ENCODE data around the gene FCN3.
A peak's percentile ranks its signal among the peaks of the same experiment; 100 is the strongest.

FCN3 gene

DNA sequence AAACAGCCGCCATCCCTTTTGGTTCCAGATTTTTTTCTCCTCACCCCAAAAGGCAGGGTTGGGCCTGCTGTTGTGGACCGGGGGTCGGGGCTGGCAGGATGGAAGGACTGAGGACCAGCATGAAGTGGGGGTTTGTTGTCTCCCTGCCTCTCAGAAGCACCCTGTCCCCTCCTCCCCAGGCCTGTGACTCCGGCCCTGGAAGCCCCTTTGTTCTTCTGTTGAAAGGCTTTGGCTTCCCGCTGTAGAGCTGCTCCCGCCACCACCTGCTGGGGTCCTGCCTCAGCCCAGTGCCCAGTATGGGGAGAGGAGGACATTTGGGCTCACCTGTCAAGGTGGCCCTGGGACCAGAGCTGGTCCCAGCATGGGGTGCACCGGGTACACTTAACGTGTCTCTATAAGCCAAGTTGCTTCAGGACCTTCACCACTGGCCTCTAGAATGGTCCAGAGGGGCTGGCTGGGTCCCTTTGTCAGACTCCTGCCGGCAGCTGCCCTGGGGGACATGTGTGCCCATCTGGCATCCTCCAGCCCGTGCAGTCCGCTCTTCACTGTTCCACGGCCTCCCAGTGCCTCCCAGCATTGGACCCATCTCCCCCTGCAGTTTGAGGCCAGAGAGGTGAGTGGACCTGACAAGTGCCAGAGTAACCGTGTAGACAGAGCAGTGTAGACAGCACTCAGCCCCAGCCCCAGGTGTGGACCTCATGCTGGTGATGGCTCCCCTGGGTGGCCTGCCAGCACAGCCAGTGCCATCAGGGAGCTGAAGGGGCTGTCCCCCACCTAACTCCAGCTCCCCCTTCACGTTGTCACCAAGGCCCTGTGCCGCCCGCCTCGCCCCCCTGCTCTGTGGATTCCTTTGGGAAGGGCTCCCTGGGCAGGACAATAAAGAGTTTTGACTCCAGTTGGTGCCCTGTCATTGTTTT is 38.9 kb downstream of the FCN3 start:
- no peak for DNase-seq

DNA sequence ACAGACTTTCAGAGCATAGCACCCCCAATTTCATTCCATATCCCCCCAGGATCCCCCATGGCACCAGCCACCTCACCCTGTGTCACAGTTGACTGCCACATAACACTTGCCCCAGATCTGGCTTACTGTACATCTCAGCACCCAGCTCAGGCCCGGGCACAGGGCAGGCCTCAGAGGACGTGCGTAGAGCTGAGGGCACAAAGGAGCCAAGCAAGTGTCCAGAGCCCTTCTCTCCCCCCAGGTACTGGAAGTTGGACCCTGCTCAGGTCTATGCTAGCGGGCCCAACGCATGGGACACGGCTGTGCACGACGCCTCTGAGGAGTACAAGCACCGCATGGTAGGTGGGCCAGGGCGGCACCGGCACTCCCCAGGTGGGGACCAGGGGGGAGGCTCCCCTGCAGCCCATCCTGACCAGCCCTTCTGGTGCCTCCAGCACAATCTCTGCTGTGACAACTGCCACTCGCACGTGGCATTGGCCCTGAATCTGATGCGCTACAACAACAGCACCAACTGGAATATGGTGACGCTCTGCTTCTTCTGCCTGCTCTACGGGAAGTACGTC is 40.8 kb downstream of the FCN3 start:
- no peak for DNase-seq

DNA sequence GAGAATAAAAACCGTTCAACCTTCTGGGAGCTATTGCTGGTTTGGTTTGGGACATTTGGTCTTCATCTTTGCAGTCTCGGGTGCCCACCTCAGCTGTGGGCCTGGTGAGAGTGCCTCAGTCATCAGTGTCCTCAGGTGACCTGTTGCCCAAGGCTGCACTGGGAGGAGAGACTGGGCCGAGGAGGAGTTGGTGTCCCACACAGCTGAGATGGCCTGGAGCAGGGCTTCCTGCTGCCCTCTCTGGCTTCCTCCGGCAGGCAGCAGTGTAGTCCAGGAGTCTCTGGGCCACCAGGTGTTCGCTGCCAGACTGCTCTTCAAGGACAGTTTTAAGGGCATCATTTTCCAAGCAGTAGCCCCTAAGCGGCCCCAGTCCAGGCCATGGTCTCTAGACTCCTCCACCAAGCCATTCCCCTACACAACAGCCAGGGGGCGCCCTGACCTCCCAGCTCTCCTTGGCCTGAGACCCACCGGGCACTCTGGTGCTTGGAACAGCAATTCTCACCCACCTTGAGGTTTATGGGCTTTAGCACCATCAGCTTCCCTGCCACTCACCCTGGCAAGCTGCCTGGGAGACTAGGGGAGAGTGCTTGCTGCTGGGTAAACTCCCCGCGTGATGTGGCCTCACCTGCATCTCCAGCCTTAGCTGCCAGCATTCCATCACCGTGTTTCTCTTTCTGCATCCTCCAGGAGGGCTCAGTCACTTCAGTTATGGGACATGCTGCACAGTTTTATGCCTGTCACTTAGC is 41.9 kb downstream of the FCN3 start:
- DNase-seq, result no peak

DNA sequence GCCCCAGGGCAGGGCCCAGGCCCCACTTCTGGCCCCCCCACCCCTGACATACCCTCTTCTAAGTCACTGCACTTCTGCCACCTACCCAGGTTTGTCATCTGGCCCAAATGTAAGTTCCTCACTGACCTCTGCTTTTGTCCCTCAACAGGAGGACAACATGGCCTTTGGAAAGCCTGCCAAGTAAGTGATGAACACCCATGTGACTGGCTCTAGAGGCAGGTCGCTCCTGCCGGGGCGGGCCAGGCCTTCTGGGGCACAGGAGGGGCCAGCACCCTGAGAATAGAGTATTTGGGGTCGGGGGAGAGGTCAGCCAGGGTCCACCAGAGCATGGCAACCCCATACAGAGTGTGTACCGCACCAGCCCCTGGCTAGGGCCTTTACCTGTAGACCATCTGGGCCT is 42.7 kb downstream of the FCN3 start:
- no peak for DNase-seq

DNA sequence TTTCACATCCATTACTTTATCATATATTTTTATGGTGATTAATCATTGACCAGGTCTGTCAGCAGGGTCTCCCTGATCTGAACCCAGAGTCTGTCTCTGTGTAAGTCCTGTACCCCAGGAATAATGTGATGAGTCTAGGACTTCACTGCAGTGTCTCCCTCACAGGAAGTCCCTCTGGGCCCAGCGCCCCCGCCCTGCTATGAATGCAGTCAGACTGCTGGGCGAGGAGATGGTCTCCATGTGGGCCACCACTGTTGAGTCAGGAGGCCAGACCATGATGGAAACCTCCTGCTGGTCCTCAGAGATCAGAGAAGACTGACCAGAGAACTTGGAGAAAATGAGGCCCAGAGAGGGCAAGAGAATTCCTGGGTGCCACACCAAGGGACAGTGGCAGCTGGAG is 43.2 kb downstream of the FCN3 start:
- DNase-seq, result no peak

DNA sequence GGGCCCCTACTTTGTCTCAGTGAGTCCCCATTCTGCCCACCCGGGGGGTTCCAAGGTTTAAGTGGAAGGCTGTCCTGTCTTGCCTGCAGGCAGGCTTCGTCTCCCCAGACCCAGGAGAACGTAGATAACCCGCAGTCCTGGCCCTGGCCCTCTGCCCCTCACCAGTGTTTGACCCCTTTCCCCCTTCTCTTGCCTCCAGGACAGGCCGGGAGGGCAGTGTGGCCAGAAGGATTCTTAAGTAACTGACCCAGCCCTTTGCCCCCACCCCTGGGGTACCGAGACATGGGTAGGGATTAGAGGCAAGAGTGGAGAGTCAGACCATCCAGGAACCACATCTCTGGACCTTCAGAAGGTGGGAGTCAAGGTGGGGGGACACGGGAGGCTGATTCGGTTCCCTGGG is 43.8 kb downstream of the FCN3 start:
- no peak for DNase-seq

DNA sequence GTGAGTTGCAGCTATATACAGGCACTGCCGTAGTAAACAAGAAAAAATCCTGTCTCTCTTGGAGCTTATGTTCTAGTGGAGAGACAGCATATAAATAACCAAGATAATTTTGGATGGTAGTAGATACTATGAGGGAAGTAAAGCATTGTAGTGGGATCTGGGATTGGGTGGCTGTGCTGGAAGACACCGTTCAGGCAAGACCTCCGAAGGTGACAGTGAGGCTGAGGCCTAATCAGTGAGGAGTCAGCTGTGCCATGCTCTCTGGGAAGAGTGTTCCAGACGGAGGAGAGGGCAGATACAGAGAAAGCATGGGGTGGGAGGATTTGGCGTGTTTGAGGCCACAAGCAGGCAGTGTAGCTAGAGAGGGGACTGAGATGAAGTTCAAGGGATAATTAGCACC is 46.7 kb downstream of the FCN3 start:
- DNase-seq, result no peak

DNA sequence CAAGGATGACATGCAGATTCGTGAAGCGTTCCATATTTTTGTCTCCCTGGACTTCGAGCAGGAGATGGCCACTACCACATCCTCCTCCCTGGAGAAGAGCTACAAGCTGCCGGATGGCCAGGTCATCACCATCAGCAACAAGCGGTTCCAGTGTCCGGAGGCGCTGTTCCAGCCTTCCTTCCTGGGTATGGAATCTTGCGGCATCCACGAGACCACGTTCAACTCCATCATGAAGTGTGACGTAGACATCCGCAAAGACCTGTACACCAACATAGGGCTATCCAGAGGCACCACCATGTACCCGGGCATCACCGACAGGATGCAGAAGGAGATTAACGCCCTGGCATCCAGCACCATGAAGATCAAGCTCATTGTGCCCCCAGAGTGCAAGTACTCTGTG is 49.3 kb downstream of the FCN3 start:
- no peak for DNase-seq

DNA sequence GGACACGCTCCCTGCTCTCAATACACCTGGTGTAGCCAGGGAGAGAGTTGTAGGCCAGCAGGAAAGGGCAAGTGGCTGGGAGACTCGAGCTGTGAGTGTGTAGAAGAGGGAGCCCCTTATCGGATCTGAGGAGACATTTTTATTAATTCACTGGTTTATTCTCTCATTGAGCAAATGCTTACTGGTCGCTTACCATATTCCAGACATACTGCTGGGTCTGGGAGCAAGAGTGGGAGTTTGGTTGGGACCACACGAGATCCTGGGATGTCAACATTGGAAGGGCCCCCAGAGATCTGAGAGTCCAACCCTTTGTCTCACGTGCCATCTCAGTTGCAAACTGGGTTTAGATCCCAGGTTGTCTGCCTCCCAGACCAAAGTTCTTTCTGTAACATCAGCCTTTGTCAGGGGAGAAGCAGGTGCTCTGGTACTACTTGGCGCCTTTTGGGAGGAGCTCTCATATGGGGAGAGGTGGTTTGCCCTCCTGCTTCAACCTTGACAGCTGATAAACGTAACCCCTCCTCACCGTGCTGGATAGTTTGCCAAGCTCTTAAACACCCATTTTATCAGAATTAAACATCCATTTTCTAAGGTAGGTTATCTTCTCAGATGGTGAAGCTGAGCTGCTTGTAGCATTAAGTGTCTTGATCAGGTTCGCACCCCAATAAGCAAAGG is 51.9 kb downstream of the FCN3 start:
- no peak for DNase-seq

DNA sequence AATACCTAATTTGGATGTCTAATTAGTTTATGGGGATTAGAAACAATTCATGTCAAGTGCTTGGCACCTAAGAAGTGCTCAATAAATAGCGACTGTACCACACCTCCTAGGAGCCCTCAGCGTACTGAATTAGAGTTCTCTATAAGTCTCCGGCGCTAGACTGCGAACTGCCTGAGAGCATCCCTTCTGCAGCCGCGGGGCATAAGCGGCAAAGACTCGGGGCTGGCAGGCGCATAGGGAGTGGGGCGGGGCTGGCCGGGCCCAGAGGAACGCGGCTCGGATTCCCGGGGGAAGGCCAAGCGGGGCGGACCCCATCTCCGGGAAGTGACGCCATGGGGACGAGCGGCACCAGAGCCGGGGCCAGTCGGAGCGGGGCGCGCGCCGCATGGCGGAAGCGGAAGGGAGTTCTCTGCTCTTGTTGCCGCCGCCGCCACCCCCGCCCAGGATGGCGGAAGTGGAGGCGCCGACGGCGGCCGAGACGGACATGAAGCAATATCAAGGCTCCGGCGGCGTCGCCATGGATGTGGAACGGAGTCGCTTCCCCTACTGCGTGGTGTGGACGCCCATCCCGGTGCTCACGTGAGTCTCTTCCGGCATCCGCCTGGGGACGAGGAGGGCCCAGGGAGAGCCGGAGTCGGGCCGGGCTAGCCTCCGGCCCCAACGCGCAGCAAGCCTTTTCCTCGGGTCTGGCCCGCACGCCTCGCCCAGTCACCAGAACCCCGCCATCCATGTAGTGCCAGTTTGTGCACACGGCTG is 52.6 kb downstream of the FCN3 start, which contains the start of gene TMEM222:
Gene TMEM222 (plus strand): TSS at position 351 of the 756 bp plus-strand sequence. CDS start 35 bp downstream, at position 386.
- DNase-seq, result peak; percentile 89
